Coronary artery (tissue), 2 donors: ENCODE measurements around the gene WDFY1.

ENCODE experiments used
- DNase-seq: peaks from one replicate; pipeline ENCODE4 v3.0.0-alpha.2; 2017; ENCODE audit warnings: low spot score
- H3K27ac ChIP-seq, 2 donors: fragments of 200-600 bp; sonication (generic); one replicate each; pipeline ENCODE4 v1.5.1; 2016 to 2019
- H3K4me3 ChIP-seq: fragments of 200-600 bp; sonication (generic); 2 replicates; pipeline ENCODE4 v1.5.1; 2016; ENCODE audit warnings: mild to moderate bottlenecking, moderate library complexity
- CTCF ChIP-seq: fragments of 200-600 bp; sonication (generic); IDR thresholded peaks from one replicate; pipeline ENCODE4 v1.5.1; 2019; ENCODE audit warnings: antibody characterized with exemption

Gene WDFY1

GRCh38 chr2:223944703-223945531, at the start of gene WDFY1:
TSS of gene WDFY1 (minus strand) at chr2:223945335. CDS start at chr2:223945284, 51 bp downstream.
- TF ChIP-seq CTCF = no peak
- Histone ChIP-seq H3K27ac (peak within 1 kb of the TSS; percentile 93 to 100), H3K4me3 (peak within 1 kb of the TSS; percentile 100)
- DNase-seq = peak; percentile 89

- no peak for DNase-seq
- TF ChIP-seq CTCF = no peak
- Histone ChIP-seq H3K4me3 (no peak overlapping the region), H3K27ac (no peak overlapping the region)
Observed at GRCh38 chr2:223994562-223995162, 49.5 kb upstream of the WDFY1 start.

- no peak overlapping the region for H3K4me3 ChIP-seq
Observed at GRCh38 chr2:223993634-223994232, 48.6 kb upstream of the WDFY1 start.

GRCh38 chr2:223991611-223992010, 46.5 kb upstream of the WDFY1 start:
- DNase-seq = no peak
- Histone ChIP-seq H3K4me3 (no peak overlapping the region), H3K27ac (no peak overlapping the region)
- no peak for TF ChIP-seq CTCF

More at GRCh38 chr2:223993634-223994232, 48.6 kb upstream of the WDFY1 start:
- no peak for DNase-seq
- H3K27ac ChIP-seq = no peak overlapping the region
- TF ChIP-seq CTCF = peak; percentile 51

- DNase-seq = no peak
Observed at GRCh38 chr2:223989856-223990232, 44.7 kb upstream of the WDFY1 start.

GRCh38 chr2:223989206-223989855, 44.2 kb upstream of the WDFY1 start:
- TF ChIP-seq CTCF = no peak
- H3K27ac ChIP-seq = no peak overlapping the region
- no peak for DNase-seq
- H3K4me3 ChIP-seq = no peak overlapping the region

More at GRCh38 chr2:223989856-223990232, 44.7 kb upstream of the WDFY1 start:
- Histone ChIP-seq H3K27ac (no peak overlapping the region), H3K4me3 (no peak overlapping the region)
- no peak for TF ChIP-seq CTCF
